SK-N-SH treated with all-trans-retinoic acid at 6 μM for 48 hours (cell line): ENCODE measurements around the gene GALNT17.

Experiments used
- RARB ChIP-seq: fragments of 250-450 bp; sonication (Bioruptor Pico); IDR thresholded peaks from 2 replicates; pipeline ENCODE4 v1.8.0; 2021; ENCODE audit warnings: mild to moderate bottlenecking, moderate library complexity
- TOX ChIP-seq: fragments of 250-450 bp; sonication (Bioruptor Pico); IDR thresholded peaks from 2 replicates; pipeline ENCODE4 v1.8.0; 2021; ENCODE audit warnings: mild to moderate bottlenecking, moderate library complexity, borderline replicate concordance

GRCh38 chr7:71526106-71526505 lies 394.2 kb downstream of the GALNT17 start:
- TF ChIP-seq RARB (no peak), TOX (no peak)
